ENCODE measurements around the gene KCTD5.

KCTD5 gene

GRCh38 chr16:2726923-2727322, 44.6 kb downstream of the KCTD5 start:
- DNase-seq (ENCODE audit: low spot score): no peak

DNA sequence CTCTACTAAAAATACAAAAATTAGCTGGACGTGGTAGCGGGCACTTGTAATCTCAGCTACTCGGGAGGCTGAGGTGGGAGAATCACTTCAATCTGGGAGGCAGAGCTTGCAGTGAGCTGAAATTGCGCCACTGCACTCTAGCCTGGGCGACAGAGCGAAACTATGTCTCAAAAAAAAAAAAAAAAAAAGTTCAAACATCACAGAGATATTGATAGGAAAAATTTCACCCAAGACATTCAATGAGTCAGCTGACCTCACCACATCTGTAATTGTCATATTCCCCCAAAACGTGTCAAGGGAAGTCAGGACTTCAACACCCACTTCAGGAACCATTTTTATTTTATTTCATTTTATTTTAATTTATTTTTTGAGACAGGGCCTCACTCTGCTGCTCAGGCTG, 45.7 kb downstream of the KCTD5 start:
- DNase-seq (ENCODE audit: low spot score): no peak

- no peak for DNase-seq (ENCODE audit: low spot score)
Measured at GRCh38 chr16:2734844-2735515, 52.7 kb downstream of the KCTD5 start.

DNA sequence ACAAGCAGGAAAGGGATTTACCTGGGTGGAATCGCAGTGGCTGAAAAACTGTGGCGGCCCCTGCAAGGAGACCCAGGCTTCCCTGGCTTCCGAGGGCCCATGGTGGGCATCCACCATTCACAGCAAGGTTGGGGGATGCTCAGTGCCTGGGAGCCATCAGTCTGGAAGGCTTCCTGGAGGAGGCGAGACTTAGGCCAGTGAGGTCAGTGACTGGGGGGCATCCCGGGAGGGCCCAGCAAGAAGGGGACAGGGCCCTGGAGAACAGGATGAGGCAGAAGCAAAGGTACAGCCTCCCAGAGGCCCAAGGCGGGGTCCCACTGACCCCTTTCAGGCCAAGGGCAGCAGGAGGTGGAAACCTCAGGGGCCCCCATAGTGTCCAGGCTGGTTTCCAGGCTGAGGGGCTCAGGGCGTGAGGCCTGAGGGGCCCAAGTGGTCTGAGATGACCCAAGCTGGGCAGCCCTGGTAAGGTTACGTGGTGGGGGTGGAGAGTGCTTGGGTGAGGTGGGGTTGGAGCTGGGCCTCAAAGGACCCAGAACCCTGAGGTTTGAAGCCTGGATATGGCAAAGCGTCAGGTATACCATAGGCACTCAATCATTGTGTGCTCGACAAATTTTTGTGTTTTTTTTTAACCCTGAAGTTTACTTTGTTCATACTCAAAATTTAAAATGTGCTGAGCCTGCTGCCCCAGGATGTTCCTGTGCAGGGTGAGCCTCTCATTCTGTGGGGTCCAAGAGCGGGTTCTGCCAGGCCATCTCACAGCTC, 54.3 kb downstream of the KCTD5 start:
- no peak for DNase-seq (ENCODE audit: low spot score)

- no peak for DNase-seq (ENCODE audit: low spot score)
Measured at GRCh38 chr16:2737238-2737605, 54.9 kb downstream of the KCTD5 start.

DNA sequence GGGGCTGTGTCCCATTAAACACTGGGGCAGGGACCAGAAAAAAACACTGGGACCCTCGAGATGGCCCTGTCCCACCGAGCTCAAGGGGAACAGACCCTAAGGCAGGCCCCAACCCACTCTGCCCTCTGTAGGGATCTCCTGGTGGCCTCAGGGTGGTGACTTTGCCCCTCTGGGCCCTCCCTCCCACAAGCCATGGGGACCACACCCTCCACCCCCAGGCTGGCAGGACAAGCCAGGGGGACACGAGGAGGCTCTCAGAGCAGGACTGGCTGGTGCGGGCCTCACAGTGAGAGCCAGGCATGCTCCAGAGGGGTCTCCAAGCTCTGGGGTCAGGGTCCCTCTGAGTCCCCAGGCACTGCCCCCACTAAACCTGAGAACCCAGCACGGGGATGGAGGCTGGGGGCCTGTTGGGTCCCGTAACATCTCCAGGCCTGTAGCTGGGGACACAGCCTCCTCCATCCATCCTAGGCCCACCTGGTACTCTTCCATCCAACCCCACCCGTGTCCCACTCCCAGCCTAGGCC, 55.6 kb downstream of the KCTD5 start:
- no peak for DNase-seq (ENCODE audit: low spot score)

- no peak for DNase-seq (ENCODE audit: low spot score)
Measured at GRCh38 chr16:2738615-2739014, 56.3 kb downstream of the KCTD5 start.

DNA sequence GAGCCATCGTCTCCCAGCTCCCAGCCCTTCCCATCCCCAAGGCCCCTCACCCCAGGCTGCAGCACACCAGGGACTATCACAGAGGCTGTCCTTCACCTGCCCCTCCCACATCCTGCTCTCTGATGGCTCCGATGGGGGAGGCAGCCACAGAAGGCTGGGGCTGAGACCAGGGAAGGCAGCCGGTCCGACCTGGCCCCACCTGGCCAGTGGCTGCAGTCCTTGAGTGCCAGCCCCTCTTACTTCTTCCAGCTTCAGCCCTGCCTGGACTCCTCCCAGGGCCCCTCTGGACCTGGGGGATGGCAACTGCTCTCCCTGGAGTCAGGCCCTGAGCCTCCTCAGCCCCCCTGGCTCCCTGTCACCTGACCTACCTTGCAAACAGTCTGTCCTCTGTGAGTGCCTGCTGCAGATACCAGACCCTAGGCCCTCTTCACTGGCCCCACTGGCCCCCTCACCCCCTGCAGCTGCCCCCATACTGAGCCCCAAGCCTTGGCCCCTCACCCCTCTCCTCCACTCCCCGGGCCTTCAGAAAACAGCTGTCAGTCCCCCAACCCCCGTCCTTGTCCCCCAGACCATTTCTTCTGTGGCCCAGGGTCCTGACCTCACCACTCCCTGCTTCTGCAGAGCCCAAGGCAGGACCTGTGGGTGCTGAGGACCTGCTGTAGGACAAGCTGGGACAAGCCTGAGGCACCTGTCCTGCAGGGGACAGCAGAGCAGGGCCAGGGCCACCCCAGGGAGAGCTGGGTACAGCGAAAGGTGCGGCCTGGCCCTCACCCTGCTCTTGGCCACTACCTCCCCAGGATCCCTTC, 57.5 kb downstream of the KCTD5 start:
- DNase-seq (ENCODE audit: low spot score): no peak

DNA sequence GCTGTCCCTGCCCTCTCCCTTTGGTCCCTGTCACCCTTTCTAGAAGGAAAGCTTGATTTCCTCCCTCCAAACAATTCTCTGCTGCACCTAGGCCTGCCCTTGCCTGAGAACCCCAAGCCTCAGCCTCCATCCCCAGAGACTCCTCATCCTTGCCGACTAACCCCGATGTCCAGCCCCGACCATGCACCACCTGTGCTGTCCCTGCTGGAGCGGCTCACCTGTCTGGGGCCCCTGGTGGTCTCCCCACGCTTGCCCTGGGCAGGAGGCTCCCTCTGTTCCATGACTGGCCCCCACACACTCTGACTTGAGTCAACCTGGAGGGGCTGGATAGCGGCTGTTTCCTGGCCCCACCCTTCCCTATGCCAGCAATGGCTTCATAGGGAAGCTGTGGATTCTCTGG, 58.2 kb downstream of the KCTD5 start:
- DNase-seq (ENCODE audit: low spot score): no peak

GRCh38 chr16:2741168-2741567, 58.8 kb downstream of the KCTD5 start:
- DNase-seq (ENCODE audit: low spot score): no peak

- no peak for DNase-seq (ENCODE audit: low spot score)
Measured at GRCh38 chr16:2742323-2743006, 60.1 kb downstream of the KCTD5 start.

GRCh38 chr16:2743007-2743810, 60.9 kb downstream of the KCTD5 start:
- DNase-seq (ENCODE audit: low spot score): no peak

GRCh38 chr16:2744711-2745110, 62.4 kb downstream of the KCTD5 start:
- no peak for DNase-seq (ENCODE audit: low spot score)

DNA sequence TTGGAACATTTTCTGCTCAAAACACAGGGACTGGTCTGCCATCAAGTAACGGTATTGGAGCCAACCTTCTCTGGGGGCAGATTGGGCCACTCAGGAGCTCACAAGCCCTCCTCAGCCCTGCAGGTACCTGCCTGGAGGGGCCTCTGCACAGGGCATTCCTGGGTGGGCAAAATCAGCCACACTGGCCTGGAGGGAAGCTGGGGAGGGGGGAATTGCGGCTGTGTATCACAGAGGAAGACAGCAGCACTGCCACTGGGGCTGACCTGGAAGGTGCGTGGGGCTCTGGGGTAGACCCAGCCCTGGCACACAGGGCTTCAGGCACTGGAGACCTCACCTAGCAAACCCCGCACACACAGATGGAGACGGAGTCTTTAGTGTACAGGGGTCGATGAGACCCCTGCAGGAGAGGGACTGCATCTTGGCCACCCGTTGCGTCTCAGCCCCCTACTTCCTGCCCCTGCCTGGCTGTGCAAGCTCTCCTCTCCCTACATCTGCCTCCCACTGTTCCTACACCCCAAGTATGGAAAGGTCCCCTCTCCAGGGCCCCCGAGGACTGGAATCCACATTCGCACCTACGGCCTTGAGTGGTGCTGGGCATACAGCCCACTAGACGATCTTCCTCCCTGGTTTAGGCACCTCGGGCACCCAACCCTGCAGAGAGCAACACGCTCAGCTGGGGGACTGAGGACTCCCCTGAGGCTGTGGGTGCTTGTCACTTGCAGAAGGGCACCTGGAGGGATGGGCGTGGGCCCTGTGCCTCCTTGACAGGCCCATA, 63.0 kb downstream of the KCTD5 start:
- DNase-seq (ENCODE audit: low spot score): no peak

GRCh38 chr16:2745961-2746360, 63.6 kb downstream of the KCTD5 start:
- no peak for DNase-seq (ENCODE audit: low spot score)

DNA sequence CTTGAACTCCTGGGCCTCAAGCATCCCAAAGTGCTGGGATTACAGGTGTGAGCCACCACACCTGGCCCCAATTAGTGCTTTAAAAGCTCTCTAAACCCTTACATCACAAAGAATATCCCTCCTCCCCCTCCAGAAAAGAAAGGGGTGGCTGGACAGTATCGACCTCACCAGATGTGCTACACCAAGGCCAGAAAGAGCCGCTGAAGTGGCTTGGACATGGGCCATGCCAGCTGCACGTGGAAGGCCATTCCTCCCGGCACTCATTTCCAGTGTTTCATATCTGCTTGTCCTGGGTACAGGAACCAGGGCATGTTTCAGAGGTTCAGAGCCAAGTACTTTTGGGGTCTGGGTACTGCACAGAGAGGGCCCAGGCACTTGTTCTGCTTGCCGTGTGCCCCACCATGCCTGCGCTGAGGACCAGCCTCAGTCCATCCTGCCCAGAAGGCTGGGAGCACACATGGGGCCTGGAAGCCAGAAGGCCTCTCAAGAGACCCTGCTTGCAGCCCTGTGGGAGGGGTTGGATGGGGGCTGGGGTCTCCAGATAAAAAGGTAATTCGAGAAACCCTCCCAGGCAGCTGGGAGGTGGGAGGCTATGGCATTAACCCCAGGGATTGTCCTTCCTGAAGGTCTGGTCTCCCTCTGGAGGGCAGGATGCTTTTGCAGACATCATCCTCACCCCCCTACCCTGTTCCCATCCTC, 66.6 kb downstream of the KCTD5 start:
- DNase-seq (ENCODE audit: low spot score): no peak

- no peak for DNase-seq (ENCODE audit: low spot score)
Measured at GRCh38 chr16:2749476-2749875, 67.2 kb downstream of the KCTD5 start.

DNA sequence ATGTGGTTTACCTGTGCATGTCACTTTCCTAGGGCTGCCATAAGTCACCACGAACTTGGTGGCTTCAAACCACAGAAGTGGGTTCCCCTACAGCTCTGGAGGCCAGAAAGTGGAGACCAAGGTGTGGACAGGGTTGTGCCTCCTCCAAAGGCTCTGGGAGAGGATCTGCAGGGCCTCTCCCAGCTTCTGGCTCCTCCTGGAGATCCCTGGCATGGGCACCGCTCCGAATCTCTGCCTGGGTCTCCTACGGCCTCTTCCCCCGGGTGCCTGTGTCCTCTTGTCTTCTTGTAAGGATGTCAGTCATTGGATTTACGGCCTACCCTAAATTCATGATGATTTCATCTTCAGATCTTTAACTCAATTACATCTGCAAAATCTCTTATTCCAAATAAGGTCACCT, 67.6 kb downstream of the KCTD5 start:
- no peak for DNase-seq (ENCODE audit: low spot score)

GRCh38 chr16:2751577-2752034, 69.3 kb downstream of the KCTD5 start:
- DNase-seq (ENCODE audit: low spot score): no peak
